ENCODE measurements around the gene CLCN5.
"Not testable (repeated sequence)": the region's sequence is repeated elsewhere in the genome, so short reads cannot be mapped to it uniquely, and the experiment has no call there.

The CLCN5 gene

GRCh38 chrX:49995795-49996455, 73.5 kb downstream of the CLCN5 start:
- no peak for DNase-seq (ENCODE audit: low read depth in 2 of 2)

DNA sequence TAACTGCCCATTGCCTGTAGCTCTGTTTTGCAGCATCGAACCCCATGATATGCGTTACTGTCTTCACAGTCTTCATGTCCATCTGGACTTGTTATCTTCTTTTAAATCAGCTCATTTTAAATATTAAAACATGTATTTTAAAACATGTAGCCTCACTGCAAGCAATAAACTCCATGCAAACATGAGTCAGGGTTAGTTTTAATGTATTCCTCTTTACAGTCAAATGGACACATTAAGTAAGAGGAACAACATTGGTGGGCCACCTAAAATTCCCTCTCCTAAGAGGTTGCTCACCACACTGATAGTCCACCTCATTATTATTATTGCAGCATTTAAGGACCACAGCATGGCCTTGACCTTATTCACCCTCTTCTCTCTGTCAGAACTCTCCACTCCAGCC, 74.1 kb downstream of the CLCN5 start:
- no peak for DNase-seq (ENCODE audit: low read depth in 2 of 2)

GRCh38 chrX:49999087-49999486, 76.7 kb downstream of the CLCN5 start:
- no peak for DNase-seq (ENCODE audit: low read depth in 2 of 2)

DNA sequence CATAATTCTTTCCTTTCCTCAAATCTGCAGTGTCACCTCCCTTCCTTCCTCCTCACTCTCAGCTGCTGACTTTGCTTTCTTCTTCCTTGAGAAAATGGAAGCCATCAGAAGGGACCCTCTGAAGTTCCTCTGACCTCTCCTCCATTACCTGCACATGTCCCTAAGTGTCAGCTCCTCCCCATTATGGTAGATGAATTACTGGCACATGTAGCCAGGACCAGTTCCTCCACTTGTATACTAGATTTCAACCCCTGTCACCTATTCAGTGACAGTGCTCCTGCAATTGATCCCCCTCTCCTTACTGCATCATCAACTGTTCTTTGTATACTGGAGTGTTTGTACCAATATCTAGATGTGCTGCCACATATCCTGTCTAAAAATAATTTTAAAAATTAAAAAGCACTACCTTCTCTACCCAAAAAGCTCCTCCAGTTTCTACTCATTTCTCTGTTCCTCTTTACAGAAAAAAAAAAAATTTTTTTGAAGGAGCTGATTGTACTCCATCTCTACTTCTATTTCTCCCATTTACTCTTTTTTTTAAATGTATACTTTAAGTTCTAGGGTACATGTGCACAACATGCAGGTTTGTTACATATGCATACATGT, 78.6 kb downstream of the CLCN5 start:
- DNase-seq (ENCODE audit: low read depth in 2 of 2), result no peak

DNA sequence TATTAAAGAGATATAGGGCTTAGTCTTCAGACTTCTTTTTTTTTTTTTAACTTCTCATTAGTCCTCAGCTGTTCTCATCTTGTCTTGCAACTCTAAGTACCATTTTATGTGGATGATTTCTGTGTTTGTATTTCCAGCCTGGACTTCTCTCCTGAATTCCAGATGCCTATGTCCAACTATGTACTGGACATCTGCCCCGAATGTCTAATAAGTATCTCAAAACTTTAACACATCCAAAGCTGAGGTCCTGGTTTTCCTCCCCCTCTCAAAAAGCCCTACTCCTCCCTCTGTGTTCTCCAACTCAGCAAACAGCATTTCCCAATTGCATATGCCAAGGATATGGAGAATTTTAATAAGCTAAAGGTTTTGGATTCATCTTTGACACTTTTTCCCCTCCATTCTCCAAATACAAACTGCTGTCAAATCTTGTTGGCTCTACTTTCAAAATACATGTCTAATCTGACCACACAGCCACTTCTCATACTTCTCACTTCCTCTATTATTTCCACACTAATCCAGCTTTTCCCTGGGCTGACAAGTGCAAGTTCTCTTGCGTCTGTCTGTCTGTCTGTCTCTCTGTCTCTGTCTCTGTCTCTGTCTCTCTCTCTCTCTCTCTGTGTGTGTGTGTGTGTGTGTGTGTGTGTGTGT, 79.8 kb downstream of the CLCN5 start:
- no peak for DNase-seq (ENCODE audit: low read depth in 2 of 2)

- DNase-seq (ENCODE audit: low read depth in 2 of 2), result no peak
These were observed 81.1 kb downstream of the CLCN5 start for GRCh38 chrX:50003467-50003866.

GRCh38 chrX:50003927-50004326, 81.5 kb downstream of the CLCN5 start:
- DNase-seq (ENCODE audit: low read depth in 2 of 2), result no peak

GRCh38 chrX:50025591-50025990, 103.2 kb downstream of the CLCN5 start:
- DNase-seq (ENCODE audit: low read depth in 2 of 2), result not testable (repeated sequence)

DNA sequence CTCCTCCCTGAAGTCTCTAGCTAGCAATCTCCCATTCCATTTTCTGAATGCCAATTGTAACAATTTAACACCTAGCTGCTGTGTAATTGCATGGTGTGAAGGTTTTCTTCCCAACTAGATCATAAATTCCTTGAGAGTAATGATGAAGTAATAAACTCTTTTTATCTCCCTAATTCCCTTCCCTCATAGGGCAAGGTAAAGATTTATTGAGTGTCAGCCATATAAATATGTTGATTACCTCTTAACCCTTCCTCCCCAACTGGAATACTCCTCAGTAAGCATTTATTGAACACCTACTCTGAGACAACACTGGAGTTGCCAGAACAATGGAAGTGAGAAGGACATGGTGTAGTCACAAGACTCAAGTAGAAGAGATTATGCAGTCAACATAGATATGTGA, 112.7 kb downstream of the CLCN5 start:
- no peak for DNase-seq (ENCODE audit: low read depth in 2 of 2)

DNA sequence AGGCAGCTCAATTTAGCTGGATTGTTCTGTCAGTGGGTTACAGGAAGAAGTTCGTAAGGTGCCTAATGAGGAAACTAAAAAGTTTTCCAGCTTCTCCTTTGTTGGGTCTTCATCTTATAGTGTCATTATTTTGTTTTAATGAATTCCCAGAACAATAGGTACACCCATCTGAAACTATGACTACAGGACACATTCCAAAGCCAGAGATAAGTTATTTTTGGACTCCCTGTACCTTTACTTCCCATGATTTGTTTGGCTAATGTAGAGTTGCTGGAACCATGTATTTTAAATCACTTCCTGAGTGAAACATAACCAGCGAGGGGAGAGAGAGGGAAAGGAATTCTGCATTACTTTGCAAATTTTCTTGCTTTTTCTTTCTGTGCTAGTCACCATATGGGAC, 114.0 kb downstream of the CLCN5 start:
- DNase-seq (ENCODE audit: low read depth in 2 of 2), result no peak

DNA sequence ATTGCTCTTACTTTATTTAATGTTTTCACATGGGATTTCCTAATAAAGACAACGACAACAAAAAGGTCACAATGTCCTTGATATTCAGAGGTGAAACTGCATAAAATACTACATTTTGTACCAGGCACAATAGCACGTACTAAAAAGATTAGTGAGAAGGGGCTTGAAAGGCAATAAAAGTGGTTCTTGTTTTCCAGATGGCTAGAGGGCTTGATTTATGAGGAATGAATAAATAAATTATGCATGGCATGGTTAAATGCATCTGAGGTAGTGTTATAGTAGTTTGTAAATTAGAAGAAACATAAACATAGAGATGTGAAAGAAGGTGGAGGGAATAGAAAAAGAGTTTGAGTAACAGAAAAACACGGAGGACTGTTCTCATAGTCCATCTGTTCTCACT, 123.4 kb downstream of the CLCN5 start:
- DNase-seq (ENCODE audit: low read depth in 2 of 2), result no peak

DNA sequence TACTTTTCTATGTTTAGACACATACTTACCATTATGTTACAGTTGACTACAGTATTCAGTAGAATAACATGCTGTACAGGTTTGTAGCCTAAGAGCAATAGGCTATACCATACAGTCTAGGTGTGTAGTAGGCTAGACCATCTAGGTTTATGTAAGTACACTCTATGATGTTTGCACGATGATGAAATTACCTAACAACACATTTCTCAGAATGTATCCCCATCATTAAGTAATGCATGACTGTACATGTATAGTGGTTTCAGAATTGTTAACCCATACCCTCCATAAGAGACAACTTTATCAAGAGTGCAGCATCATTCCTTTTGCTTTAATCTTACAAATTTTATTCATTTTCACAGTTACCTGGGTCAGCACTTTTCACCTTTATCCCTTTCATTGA, 126.8 kb downstream of the CLCN5 start:
- no peak for DNase-seq (ENCODE audit: low read depth in 2 of 2)

DNA sequence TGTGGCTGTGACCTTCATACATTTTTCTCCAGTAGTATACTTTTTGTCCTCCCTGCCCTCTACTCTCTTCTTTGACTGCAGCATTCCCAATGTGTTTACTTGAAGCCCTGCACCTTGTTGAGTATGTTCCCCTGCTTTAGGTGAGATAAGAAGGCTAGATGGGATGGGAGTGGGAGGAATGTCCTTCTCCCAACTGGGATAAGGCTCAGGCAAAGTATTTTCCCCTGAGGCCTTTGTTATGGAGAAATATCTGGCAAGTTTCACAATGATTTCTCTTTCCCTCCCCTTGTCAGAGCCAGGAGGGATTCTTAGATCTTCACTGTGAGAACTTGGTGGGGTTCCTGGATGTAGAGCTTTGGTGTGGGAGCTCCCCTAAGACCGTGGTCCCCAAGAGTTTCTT, 131.8 kb downstream of the CLCN5 start:
- no peak for DNase-seq (ENCODE audit: low read depth in 2 of 2)

- DNase-seq (ENCODE audit: low read depth in 2 of 2), result no peak
These were observed 144.0 kb downstream of the CLCN5 start for GRCh38 chrX:50066318-50066937.

GRCh38 chrX:50067435-50068284, 145.3 kb downstream of the CLCN5 start:
- no peak for DNase-seq (ENCODE audit: low read depth in 2 of 2)

DNA sequence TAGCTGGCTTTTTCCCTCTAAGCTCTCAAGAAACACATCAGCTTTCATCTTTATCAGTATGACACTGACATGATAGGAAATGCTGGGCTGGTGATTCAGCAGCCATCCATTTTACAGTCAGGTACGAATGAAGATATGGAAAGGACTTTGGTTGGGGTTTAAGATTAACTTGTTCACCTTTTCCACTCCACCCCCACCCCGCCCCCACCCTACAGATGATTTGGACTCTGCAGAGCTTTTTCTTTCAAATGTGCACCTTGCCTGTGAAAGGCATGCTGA, 145.8 kb downstream of the CLCN5 start:
- no peak for DNase-seq (ENCODE audit: low read depth in 2 of 2)

GRCh38 chrX:50068893-50069292, 146.5 kb downstream of the CLCN5 start:
- DNase-seq (ENCODE audit: low read depth in 2 of 2), result no peak

GRCh38 chrX:50071494-50071893, 149.1 kb downstream of the CLCN5 start:
- DNase-seq (ENCODE audit: low read depth in 2 of 2), result no peak

DNA sequence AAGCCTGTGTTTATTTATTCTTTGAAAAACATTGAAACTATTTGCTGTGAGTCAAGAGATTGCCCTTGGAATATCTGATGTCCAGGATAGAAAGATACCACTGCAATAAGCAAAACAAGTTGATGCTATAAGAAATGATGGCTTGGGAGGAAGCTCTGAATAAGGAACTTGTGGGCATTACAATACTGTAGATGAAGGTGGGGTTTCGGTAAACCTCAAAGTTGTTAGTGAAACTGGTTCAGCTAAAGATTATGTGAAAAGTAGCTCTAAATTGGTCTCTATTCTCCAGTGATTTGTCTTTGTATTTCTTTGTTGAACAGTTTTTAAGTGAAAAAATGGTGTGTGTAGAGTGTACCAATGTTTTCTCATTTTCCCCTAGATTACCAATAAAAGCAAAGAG, 149.7 kb downstream of the CLCN5 start:
- no peak for DNase-seq (ENCODE audit: low read depth in 2 of 2)

DNA sequence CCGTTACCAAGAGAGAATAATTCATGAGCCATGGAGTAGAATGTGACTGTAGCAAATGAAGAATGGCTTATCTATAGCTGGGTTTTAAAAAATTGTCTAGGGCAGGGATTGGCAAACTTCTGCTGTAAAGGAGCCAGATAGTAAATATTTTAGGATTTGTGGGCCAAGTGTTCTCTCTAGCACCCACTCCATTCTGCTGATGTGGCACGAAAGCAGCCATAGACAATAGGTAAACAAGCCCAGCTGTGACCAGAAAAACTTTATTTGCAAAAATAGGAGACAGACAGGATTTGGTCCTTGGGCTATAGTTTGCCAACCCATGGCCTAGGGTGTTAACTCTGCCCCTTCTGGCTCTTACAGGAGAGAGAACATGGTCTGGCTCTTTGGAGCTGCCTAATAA, 151.2 kb downstream of the CLCN5 start:
- no peak for DNase-seq (ENCODE audit: low read depth in 2 of 2)

- DNase-seq (ENCODE audit: low read depth in 2 of 2), result no peak
These were observed 153.4 kb downstream of the CLCN5 start for GRCh38 chrX:50075630-50076339.

Measured in stimulated activated CD4-positive, alpha-beta T cell treated with anti-CD3 and anti-CD28 coated beads, Interleukin-1b, Interleukin-23, amount 100 ng/mL, for 1 hour (primary cell).